ENCODE results near the gene MIGA1. TPM values are rescaled to one million over a fixed set of nuclear protein-coding genes. Genes with fewer than 3 reads are reported as not detected.

MIGA1 gene
- total and polyA plus RNA-seq, 9 of the 15 experiments (the other 6 are each of a cell fraction or from before 2014, with no cell fraction given), result 1.6 to 5.1 (median 2.9) TPM

- 14% methylated on average over 1 of the region's 1 CpG for WGBS (ENCODE audit: insufficient coverage, low coverage, missing lambda C conversion rate)
- ATAC-seq (peak; percentile 24), FAIRE-seq (no peak), DNase-seq (ENCODE audit: extremely low read depth in 1 of 4, low spot score in 3 of 4) (no peak)
- Histone ChIP-seq H3K27ac (ENCODE audit: extremely low read depth, low read depth, low read length) (no peak overlapping the region), H3K4me1 (replicated peaks in 1 of 2; ENCODE audit: control insufficient read depth in 2 of 2, insufficient read depth in 2 of 2, low read length in 2 of 2) (peaks cover 10 to 11% of the 10 kb centered on the region in 2 experiments; a peak in 4 of 5 replicates), H4K20me1 (replicated peaks; ENCODE audit: control insufficient read depth, insufficient read depth, low read length) (no peaks in the 10 kb centered on the region; the same call in 1 of the 2 replicates), H3K9me1 (ENCODE audit: control insufficient read depth, insufficient read depth, low read length) (no peaks in the 10 kb centered on the region), H3K4me2 (ENCODE audit: insufficient read depth, low read length) (no peak overlapping the region), H3K79me2 (ENCODE audit: control insufficient read depth, insufficient read depth, low read length) (no peaks in the 10 kb centered on the region), H3K4me3 (no peak overlapping the region), H3K27me3 (ENCODE audit: control insufficient read depth in 2 of 2, insufficient read depth in 2 of 2, low read length in 2 of 2) (no peaks in the 10 kb centered on the region), H3K9me3 (replicated peaks; ENCODE audit: control insufficient read depth, insufficient read depth, low read depth, low read length) (no peaks in the 10 kb centered on the region), H2AFZ (ENCODE audit: low read depth, low read length) (no peak overlapping the region), H3K9ac (ENCODE audit: insufficient read depth in 1 of 2, low read depth in 2 of 2, low read length in 2 of 2) (no peak overlapping the region), H3K36me3 (ENCODE audit: control insufficient read depth, insufficient read depth, low read length) (peaks cover 41% of the 10 kb centered on the region)
- ChIA-PET CTCF (ENCODE audit: low intra/inter-chr PET ratio) (no interaction called here), POLR2A (interaction anchor here (0.6 kb wide), 3 partner anchors 13 to 420 kb away, joined by 3 to 4 read pairs (median 3); no protein-coding TSS in a partner anchor)
- in situ Hi-C loops (cut with MboI), result no loop called here
- intact Hi-C loops (cut with micrococcal nuclease), result no loop called here
- no TSS peak for BruUV-seq (replicated peaks)
- TF ChIP-seq E2F3 (CRISPR knock-in tag; IDR thresholded peaks at IDR 0.05) (no peak), TAL1 (IDR thresholded peaks at IDR 0.05) (peak; percentile 39; the same call in 1 of the 2 replicates), TCF3 (CRISPR knock-in tag; IDR thresholded peaks at IDR 0.05) (peak; percentile 35; the same call in 1 of the 2 replicates), SRSF1 (IDR thresholded peaks at IDR 0.05; ENCODE audit: low read depth, low read length) (no peak), ZNF408 (CRISPR knock-in tag; IDR thresholded peaks at IDR 0.05; ENCODE audit: low read depth) (no peak), FOXA1 (IDR thresholded peaks at IDR 0.05; ENCODE audit: borderline replicate concordance) (no peak), KHSRP (IDR thresholded peaks at IDR 0.05) (no peak), CHAMP1 (IDR thresholded peaks at IDR 0.05) (no peak), ZBTB5 (IDR thresholded peaks at IDR 0.05) (no peak), MECOM (CRISPR knock-in tag; IDR thresholded peaks at IDR 0.05) (no peak), E2F4 (CRISPR knock-in tag; IDR thresholded peaks at IDR 0.05; ENCODE audit: low read depth) (no peak), E2F1 (CRISPR knock-in tag; IDR thresholded peaks at IDR 0.05) (no peak), ZNF143 (CRISPR knock-in tag; IDR thresholded peaks at IDR 0.05) (no peak), ZNF431 (CRISPR knock-in tag; IDR thresholded peaks at IDR 0.05) (no peak), ZNF175 (CRISPR knock-in tag; IDR thresholded peaks at IDR 0.05; ENCODE audit: low read depth) (no peak), PPARD (CRISPR knock-in tag; IDR thresholded peaks at IDR 0.05) (no peak), SLC30A9 (CRISPR knock-in tag; IDR thresholded peaks at IDR 0.05) (no peak), IRF2 (CRISPR knock-in tag; IDR thresholded peaks at IDR 0.05) (no peak)
Observed at GRCh38 chr1:77732090-77732489, 47.4 kb upstream of the MIGA1 start.

All from K562 (cell line).